Liver (tissue), 9 donors: ENCODE measurements around the gene UMAD1. TPM values are rescaled to one million over a fixed set of nuclear protein-coding genes. Genes with fewer than 3 reads are reported as not detected.

Source experiments
- DNase-seq: peaks from one replicate; pipeline ENCODE4 v3.0.0-alpha.2; 2017; ENCODE audit warnings: low spot score
- H3K27ac ChIP-seq, 2 donors: one replicate each; pipeline ENCODE4 v1.7.0; 2013; ENCODE audit warnings: inconsistent platforms in 2 of 2, low read length in 2 of 2, control low read depth in 1 of 2, low read depth in 1 of 2, mild to moderate bottlenecking in 1 of 2
- H3K27me3 ChIP-seq, 4 donors: one replicate each; pipeline versions ENCODE4 v1.6.1 to v1.7.0; 2013; ENCODE audit warnings: low read length in 3 of 4, inconsistent platforms in 1 of 4, mild to moderate bottlenecking in 1 of 4, moderate library complexity in 1 of 4; ENCODE audit not compliant: control insufficient read depth in 4 of 4, insufficient read depth in 4 of 4
- H3K36me3 ChIP-seq, 4 donors: one replicate each; pipeline versions ENCODE4 v1.6.1 to v1.7.0; 2013; ENCODE audit warnings: low read length in 3 of 4, mild to moderate bottlenecking in 3 of 4, low read depth in 1 of 4, moderate library complexity in 1 of 4; ENCODE audit not compliant: control insufficient read depth in 4 of 4, insufficient read depth in 3 of 4
- H3K4me1 ChIP-seq, 4 donors: one replicate each; pipeline versions ENCODE4 v1.6.1 to v1.7.0; 2013; ENCODE audit warnings: low read length in 3 of 4, mild to moderate bottlenecking in 3 of 4, moderate library complexity in 1 of 4; ENCODE audit not compliant: control insufficient read depth in 4 of 4, insufficient read depth in 4 of 4
- H3K4me3 ChIP-seq, 3 donors: one replicate each; pipeline versions ENCODE4 v1.6.1 to v1.7.0; 2013; ENCODE audit warnings: low read length in 3 of 3, control low read depth in 1 of 3, low read depth in 1 of 3, mild to moderate bottlenecking in 1 of 3
- H3K9ac ChIP-seq, 2 donors: one replicate each; pipeline ENCODE4 v1.7.0; 2013; ENCODE audit warnings: low read length in 2 of 2, mild to moderate bottlenecking in 2 of 2, moderate library complexity in 2 of 2, control low read depth in 1 of 2, low read depth in 1 of 2
- H3K9me3 ChIP-seq, 4 donors: one replicate each; pipeline versions ENCODE4 v1.6.1 to v1.7.0; 2013; ENCODE audit warnings: low read length in 3 of 4; ENCODE audit not compliant: control insufficient read depth in 4 of 4
- ATF3 ChIP-seq: IDR thresholded peaks from 2 replicates; pipeline ENCODE4 v1.6.1; 2016; ENCODE audit warnings: antibody characterized with exemption
- CTCF ChIP-seq: fragments of 150-350 bp; IDR thresholded peaks from 2 replicates; pipeline ENCODE4 v1.5.1; 2017; ENCODE audit warnings: improper control_type of control experiment, low read depth, low read length; ENCODE audit not compliant: missing input control
- EGR1 ChIP-seq, 2 donors: IDR thresholded peaks; 2 replicates each; pipeline ENCODE4 v1.6.1; 2016 to 2018; ENCODE audit warnings: antibody characterized with exemption in 2 of 2, low read depth in 2 of 2
- FOXA1 ChIP-seq: IDR thresholded peaks from 2 replicates; pipeline ENCODE4 v1.6.1; 2016; ENCODE audit warnings: antibody characterized with exemption
- FOXA2 ChIP-seq: IDR thresholded peaks from 2 replicates; pipeline ENCODE4 v1.6.1; 2016; ENCODE audit warnings: antibody characterized with exemption
- HNF4A ChIP-seq, 2 donors: conservative IDR thresholded peaks; 2 replicates each; pipeline ENCODE4 v1.6.1; 2016; ENCODE audit warnings: antibody characterized with exemption in 2 of 2, mild to moderate bottlenecking in 2 of 2
- HNF4G ChIP-seq: IDR thresholded peaks from 2 replicates; pipeline ENCODE4 v1.6.1; 2016; ENCODE audit warnings: antibody characterized with exemption
- JUND ChIP-seq, 2 donors: IDR thresholded peaks; 2 replicates each; pipeline ENCODE4 v1.6.1; 2016; ENCODE audit warnings: antibody characterized with exemption in 2 of 2
- RAD21 ChIP-seq, 2 donors: IDR thresholded peaks; 2 replicates each; pipeline ENCODE4 v1.6.1; 2016; ENCODE audit warnings: antibody characterized with exemption in 2 of 2, mild to moderate bottlenecking in 2 of 2
- SP1 ChIP-seq: IDR thresholded peaks from 2 replicates; pipeline ENCODE4 v1.6.1; 2018; ENCODE audit warnings: antibody characterized with exemption, mild to moderate bottlenecking
- TAF1 ChIP-seq: conservative IDR thresholded peaks from 2 replicates; pipeline ENCODE4 v1.6.1; 2016; ENCODE audit warnings: antibody characterized with exemption, mild to moderate bottlenecking
- YY1 ChIP-seq: IDR thresholded peaks from 2 replicates; pipeline ENCODE4 v1.6.1; 2016; ENCODE audit warnings: antibody characterized with exemption, mild to moderate bottlenecking
- ZBTB33 ChIP-seq: IDR thresholded peaks from 2 replicates; pipeline ENCODE4 v1.6.1; 2016; ENCODE audit warnings: antibody characterized with exemption
- WGBS: extraction: QIAGEN DNeasy Blood & Tissue Kit; methylation state at CpG from one replicate; pipeline ENCODE4 v1.1.7; 2013; 5-methylcytosine and 5-hydroxymethylcytosine counted together
- polyA plus RNA-seq, 2 donors: library from polyadenylated mRNA; stranded (reverse) in 1 of 2; unstranded in 1 of 2; fragments of 200-250 nt in 1 of 2; fragments of >200 nt in 1 of 2; fragmentation: Nextera tagmentation in 1 of 2; extraction: Ambion mirVana in 1 of 2; gene quantifications; one replicate each; pipeline versions ENCODE4 v1.2.1 to v1.2.3, GENCODE V29; 2013 to 2015
- total RNA-seq, 2 donors: library from RNA; depleted of rRNA; stranded (reverse); fragments of >200 nt; gene quantifications; one replicate each; pipeline ENCODE4 v1.2.3, GENCODE V29; 2014
- TF ChIP-seq, protein P1 (sequence below): IDR thresholded peaks from 2 replicates; pipeline ENCODE4 v1.6.1; 2016; ENCODE audit warnings: antibody characterized with exemption, mild to moderate bottlenecking
- TF ChIP-seq, protein P2 (sequence below): IDR thresholded peaks from 2 replicates; pipeline ENCODE4 v1.6.1; 2016; ENCODE audit warnings: antibody characterized with exemption
- donor health status: healthy.
- donor health status: healthy.
- donor health status: healthy.
- donor health status: healthy.
- donor health status: healthy.

UMAD1 gene
- total and polyA plus RNA-seq, 4 donors: 5.9 to 12.2 (median 7.9) TPM

- WGBS: 96% methylated on average over 12 of the region's 12 CpGs
- no peaks in the 10 kb centered on the region for H3K27me3 ChIP-seq
- H3K4me3 ChIP-seq: no peak overlapping the region
- H3K9me3 ChIP-seq: no peaks in the 10 kb centered on the region
- no peaks in the 10 kb centered on the region for H3K36me3 ChIP-seq
- DNase-seq: no peak
- TF ChIP-seq RAD21 (IDR thresholded peaks at IDR 0.05) (no peak), FOXA1 (no peak), HNF4G (no peak), HNF4A (conservative IDR thresholded peaks at IDR 0.05) (no peak), EGR1 (IDR thresholded peaks at IDR 0.05; ENCODE audit: low read depth in 2 of 2) (no peak), YY1 (no peak), TAF1 (no peak)
- TF ChIP-seq, protein P1, sequence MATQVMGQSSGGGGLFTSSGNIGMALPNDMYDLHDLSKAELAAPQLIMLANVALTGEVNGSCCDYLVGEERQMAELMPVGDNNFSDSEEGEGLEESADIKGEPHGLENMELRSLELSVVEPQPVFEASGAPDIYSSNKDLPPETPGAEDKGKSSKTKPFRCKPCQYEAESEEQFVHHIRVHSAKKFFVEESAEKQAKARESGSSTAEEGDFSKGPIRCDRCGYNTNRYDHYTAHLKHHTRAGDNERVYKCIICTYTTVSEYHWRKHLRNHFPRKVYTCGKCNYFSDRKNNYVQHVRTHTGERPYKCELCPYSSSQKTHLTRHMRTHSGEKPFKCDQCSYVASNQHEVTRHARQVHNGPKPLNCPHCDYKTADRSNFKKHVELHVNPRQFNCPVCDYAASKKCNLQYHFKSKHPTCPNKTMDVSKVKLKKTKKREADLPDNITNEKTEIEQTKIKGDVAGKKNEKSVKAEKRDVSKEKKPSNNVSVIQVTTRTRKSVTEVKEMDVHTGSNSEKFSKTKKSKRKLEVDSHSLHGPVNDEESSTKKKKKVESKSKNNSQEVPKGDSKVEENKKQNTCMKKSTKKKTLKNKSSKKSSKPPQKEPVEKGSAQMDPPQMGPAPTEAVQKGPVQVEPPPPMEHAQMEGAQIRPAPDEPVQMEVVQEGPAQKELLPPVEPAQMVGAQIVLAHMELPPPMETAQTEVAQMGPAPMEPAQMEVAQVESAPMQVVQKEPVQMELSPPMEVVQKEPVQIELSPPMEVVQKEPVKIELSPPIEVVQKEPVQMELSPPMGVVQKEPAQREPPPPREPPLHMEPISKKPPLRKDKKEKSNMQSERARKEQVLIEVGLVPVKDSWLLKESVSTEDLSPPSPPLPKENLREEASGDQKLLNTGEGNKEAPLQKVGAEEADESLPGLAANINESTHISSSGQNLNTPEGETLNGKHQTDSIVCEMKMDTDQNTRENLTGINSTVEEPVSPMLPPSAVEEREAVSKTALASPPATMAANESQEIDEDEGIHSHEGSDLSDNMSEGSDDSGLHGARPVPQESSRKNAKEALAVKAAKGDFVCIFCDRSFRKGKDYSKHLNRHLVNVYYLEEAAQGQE: no peak
- no peak overlapping the region for H3K9ac ChIP-seq
- no peak overlapping the region for H3K27ac ChIP-seq
- peaks cover 0 to 3% (median under 1%) of the 10 kb centered on the region in 4 donors for H3K4me1 ChIP-seq
These were observed 101.7 kb downstream of the UMAD1 start for GRCh38 chr7:7742223-7742622.

- Histone ChIP-seq H3K9me3 (no peaks in the 10 kb centered on the region), H3K4me3 (no peak overlapping the region), H3K27me3 (no peaks in the 10 kb centered on the region), H3K36me3 (no peaks in the 10 kb centered on the region), H3K4me1 (peaks cover 1 to 4% (median 2%) of the 10 kb centered on the region in 4 donors), H3K27ac (no peak overlapping the region), H3K9ac (no peak overlapping the region)
- DNase-seq: no peak
- 88% methylated on average over 4 of the region's 4 CpGs for WGBS
- no peak for TF ChIP-seq ATF3
- TF ChIP-seq RAD21 (IDR thresholded peaks at IDR 0.05): no peak
- TF ChIP-seq SP1: no peak
- TF ChIP-seq FOXA2: no peak
- no peak for TF ChIP-seq FOXA1
- TF ChIP-seq YY1: no peak
- TF ChIP-seq, protein P2, sequence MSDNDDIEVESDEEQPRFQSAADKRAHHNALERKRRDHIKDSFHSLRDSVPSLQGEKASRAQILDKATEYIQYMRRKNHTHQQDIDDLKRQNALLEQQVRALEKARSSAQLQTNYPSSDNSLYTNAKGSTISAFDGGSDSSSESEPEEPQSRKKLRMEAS: no peak
- no peak for TF ChIP-seq TAF1
- TF ChIP-seq CTCF: no peak
- no peak for TF ChIP-seq ZBTB33
- no peak for TF ChIP-seq JUND (IDR thresholded peaks at IDR 0.05)
These were observed 104.7 kb downstream of the UMAD1 start for GRCh38 chr7:7745258-7745657.
